ENCODE data around the gene EMP1.

The EMP1 gene

DNA sequence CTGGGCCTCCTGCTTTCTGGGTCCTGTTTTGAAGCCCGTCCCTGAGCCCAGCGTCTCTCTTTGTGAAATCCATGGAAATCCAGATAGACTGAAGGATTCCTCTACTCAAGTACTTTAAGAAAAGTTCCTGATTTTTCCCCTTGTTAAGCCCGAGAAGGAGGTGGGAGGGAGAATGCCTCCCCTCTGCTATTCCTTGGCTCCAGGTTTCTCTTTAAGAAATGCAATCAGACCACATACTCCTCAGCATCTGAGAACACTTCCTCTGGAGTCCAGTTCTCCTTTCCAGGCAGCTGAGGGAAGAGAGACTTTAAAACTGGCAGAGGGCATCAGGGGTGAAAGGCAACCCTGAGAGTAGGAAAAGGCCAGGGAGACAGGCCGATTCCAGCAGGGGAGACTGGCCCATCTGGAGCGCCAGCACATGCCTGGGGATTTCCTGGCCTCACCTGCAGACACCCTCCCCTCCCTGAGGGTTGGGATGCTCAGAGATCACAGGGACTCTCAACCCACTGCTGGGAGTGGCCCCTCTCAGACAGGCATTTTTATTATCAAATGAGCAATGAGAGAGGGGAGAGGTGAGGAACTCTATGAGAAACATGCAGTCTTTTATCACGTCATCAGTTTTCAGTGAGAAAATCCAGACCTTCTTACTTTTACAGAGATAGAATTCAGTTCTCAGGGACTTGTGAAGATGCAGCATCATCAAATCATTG, 2.0 kb upstream of the EMP1 start:
- in situ Hi-C loops (cut with MboI; ENCODE audit: low pct_unique_long_range_greater_than_20kb, low sequenced_read_pairs, unreplicated experiment) = no loop called here
- no peak for DNase-seq (ENCODE audit: low spot score)
- TF ChIP-seq, protein P1, sequence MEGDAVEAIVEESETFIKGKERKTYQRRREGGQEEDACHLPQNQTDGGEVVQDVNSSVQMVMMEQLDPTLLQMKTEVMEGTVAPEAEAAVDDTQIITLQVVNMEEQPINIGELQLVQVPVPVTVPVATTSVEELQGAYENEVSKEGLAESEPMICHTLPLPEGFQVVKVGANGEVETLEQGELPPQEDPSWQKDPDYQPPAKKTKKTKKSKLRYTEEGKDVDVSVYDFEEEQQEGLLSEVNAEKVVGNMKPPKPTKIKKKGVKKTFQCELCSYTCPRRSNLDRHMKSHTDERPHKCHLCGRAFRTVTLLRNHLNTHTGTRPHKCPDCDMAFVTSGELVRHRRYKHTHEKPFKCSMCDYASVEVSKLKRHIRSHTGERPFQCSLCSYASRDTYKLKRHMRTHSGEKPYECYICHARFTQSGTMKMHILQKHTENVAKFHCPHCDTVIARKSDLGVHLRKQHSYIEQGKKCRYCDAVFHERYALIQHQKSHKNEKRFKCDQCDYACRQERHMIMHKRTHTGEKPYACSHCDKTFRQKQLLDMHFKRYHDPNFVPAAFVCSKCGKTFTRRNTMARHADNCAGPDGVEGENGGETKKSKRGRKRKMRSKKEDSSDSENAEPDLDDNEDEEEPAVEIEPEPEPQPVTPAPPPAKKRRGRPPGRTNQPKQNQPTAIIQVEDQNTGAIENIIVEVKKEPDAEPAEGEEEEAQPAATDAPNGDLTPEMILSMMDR (IDR thresholded peaks at IDR 0.05; ENCODE audit: extremely low read depth, insufficient read depth, missing control alignments) = no peak

DNA sequence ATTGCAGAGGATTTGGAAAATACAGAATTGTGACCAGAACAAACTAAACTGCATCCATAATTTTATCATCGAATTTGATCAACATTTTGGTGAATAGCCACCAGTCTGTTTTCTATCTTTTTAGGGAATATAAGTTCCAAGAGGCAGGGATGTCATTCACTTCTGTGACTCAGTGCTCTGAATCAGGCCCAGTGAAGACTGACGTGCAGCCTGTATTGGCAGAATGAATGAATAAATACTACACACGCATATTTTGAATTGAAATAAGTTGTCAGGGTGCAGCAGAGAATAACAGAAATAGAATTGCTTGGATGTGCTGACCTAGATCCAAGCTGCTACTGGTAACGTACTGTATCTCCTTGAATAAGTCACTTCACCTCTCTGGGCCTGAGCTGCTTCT, 1.3 kb upstream of the EMP1 start:
- no peak for DNase-seq (ENCODE audit: low spot score)
- TF ChIP-seq, protein P1 (IDR thresholded peaks at IDR 0.05; ENCODE audit: extremely low read depth, insufficient read depth, missing control alignments) = no peak
- in situ Hi-C loops (cut with MboI; ENCODE audit: low pct_unique_long_range_greater_than_20kb, low sequenced_read_pairs, unreplicated experiment) = no loop called here

DNA sequence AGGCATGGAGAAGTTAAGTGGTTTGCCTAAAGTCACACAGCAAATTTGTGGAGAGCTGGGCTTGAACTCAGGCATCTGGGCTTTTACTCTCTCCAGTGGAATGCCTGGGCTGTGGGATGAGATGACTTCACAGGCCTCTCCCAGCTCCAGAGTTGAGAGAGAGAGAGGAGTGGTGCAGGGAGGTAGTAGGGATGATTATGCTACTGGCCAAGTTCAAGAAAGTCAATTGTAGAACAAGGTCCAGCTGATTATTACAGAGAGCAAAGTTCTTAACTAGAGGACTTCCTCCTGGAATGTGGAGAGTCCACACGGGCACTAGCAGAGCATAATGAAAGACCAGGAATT, 769 bp upstream of the EMP1 start:
- in situ Hi-C loops (cut with MboI; ENCODE audit: low pct_unique_long_range_greater_than_20kb, low sequenced_read_pairs, unreplicated experiment) = no loop called here
- TF ChIP-seq, protein P1 (IDR thresholded peaks at IDR 0.05; ENCODE audit: extremely low read depth, insufficient read depth, missing control alignments) = no peak
- DNase-seq (ENCODE audit: low spot score) = no peak

DNA sequence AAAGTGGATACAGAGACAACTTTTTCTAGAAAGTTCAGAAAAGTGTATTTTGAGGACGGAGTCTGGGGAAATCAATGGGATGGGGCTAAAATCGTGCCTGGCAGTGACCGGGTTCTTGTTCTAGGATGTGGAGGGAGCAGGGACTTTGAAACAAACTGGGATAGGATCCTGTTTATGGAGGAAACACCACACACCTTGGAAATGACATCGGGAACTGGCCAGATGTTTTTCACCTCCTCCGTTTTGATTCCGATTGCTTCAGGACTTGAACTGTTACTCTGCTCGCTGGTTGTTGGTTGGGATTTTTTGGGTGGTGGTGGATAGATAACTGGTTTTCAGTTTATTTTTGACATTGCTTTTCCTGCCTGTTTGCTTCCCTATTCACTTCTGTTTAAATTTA, 506 bp downstream of the EMP1 start:
- in situ Hi-C loops (cut with MboI; ENCODE audit: low pct_unique_long_range_greater_than_20kb, low sequenced_read_pairs, unreplicated experiment) = no loop called here
- no peak for DNase-seq (ENCODE audit: low spot score)
- TF ChIP-seq, protein P1 (IDR thresholded peaks at IDR 0.05; ENCODE audit: extremely low read depth, insufficient read depth, missing control alignments) = no peak

DNA sequence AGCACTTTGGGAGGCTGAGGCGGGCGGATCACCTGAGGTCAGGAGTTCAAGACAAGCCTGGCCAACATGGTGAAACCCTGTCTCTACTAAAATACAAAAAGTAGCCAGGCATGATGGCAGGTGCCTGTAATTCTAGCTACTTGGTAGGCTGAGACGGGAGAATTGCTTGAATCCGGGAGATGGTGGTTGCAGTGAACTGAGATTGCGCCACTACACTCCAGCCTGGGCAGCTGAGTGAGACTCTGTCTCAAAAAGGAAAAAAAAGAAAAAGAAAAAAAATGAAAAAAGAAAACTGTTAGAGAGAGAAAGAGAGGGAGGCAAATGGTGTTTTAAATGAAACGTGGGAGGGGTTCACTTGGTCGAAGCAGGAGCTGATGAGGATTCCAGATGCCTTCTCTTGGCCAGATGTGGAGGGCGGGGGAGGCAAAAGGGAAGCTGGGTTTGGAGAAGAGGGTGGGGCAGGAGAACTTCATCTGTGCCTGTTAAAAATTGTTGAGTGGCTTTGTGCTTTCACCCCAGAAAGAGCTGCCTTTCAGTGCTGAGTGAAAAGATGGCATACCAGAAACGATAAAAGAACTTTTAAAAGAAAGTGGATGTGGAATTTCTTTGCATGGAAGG, 1.1 kb downstream of the EMP1 start:
- TF ChIP-seq, protein P1 (IDR thresholded peaks at IDR 0.05; ENCODE audit: extremely low read depth, insufficient read depth, missing control alignments) = no peak
- in situ Hi-C loops (cut with MboI; ENCODE audit: low pct_unique_long_range_greater_than_20kb, low sequenced_read_pairs, unreplicated experiment) = no loop called here
- DNase-seq (ENCODE audit: low spot score) = no peak

DNA sequence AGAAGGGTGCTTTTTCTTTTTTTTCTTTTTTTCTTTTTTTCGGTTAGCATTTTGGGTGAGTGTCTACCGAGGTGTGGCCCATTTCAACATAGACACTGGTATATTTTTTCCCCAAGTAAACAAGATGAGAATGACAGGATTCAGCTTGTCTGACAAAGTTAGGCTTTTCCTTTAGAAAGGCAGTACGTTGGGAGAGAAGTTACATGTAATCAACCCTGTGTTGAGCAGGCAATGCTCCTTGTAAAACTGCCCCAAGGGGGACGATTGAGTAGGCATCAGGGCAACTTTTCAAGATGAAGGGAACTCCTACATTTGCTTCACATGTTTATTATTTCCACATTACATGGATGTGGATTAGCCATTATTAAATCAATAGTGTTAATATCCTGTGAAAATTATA, 1.7 kb downstream of the EMP1 start:
- TF ChIP-seq, protein P1 (IDR thresholded peaks at IDR 0.05; ENCODE audit: extremely low read depth, insufficient read depth, missing control alignments) = no peak
- DNase-seq (ENCODE audit: low spot score) = no peak
- in situ Hi-C loops (cut with MboI; ENCODE audit: low pct_unique_long_range_greater_than_20kb, low sequenced_read_pairs, unreplicated experiment) = no loop called here
